Measurements from ENCODE around the gene CAV3.

Gene CAV3

DNA sequence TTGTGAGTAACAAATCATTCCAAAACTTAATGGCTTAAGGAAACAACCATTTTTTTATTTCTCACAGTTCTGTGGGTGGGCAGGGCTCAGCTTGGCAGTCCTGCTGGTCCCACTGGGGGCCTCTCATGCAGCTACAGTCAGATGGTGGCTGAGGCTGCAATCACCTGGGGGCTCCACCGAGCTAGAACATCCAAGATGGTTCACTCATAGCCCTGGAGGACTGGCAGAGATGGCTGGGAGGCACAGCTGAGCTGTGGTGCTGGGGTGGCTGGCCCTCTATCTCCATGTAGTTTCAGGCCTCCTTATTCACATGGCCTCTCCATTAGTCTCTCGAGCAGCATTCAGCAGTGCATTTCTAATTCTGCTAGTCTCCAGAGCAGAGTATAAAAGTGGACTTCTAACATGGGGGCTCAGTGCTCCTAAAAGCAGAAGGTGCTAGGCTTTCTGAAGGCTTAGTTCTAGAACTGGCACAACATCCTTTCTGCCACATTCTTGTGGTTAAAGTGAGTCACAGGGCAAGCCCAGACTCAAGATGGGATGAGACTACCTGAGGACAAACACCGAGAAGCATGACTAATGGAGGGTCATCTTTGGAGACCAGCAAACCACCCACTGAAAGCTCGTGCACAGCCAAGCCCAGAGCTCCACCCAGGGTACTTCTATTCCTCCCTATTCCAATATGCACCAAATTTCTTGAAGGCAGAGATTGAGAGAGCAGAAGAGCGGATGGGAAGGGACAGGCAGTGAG lies 6.3 kb downstream of the CAV3 start (continued):
- TF ChIP-seq, protein P1, sequence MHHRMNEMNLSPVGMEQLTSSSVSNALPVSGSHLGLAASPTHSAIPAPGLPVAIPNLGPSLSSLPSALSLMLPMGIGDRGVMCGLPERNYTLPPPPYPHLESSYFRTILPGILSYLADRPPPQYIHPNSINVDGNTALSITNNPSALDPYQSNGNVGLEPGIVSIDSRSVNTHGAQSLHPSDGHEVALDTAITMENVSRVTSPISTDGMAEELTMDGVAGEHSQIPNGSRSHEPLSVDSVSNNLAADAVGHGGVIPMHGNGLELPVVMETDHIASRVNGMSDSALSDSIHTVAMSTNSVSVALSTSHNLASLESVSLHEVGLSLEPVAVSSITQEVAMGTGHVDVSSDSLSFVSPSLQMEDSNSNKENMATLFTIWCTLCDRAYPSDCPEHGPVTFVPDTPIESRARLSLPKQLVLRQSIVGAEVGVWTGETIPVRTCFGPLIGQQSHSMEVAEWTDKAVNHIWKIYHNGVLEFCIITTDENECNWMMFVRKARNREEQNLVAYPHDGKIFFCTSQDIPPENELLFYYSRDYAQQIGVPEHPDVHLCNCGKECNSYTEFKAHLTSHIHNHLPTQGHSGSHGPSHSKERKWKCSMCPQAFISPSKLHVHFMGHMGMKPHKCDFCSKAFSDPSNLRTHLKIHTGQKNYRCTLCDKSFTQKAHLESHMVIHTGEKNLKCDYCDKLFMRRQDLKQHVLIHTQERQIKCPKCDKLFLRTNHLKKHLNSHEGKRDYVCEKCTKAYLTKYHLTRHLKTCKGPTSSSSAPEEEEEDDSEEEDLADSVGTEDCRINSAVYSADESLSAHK (tag by site-specific recombination; IDR thresholded peaks at IDR 0.05): no peak
- TF ChIP-seq ZFHX2 (tag by site-specific recombination; conservative IDR thresholded peaks at IDR 0.05) (peak; percentile 28; the same call in 1 of the 2 replicates), ZNF248 (tag by site-specific recombination; IDR thresholded peaks at IDR 0.05) (no peak), ZNF140 (tag by site-specific recombination; IDR thresholded peaks at IDR 0.05) (no peak)
- TF ChIP-seq, protein P2, sequence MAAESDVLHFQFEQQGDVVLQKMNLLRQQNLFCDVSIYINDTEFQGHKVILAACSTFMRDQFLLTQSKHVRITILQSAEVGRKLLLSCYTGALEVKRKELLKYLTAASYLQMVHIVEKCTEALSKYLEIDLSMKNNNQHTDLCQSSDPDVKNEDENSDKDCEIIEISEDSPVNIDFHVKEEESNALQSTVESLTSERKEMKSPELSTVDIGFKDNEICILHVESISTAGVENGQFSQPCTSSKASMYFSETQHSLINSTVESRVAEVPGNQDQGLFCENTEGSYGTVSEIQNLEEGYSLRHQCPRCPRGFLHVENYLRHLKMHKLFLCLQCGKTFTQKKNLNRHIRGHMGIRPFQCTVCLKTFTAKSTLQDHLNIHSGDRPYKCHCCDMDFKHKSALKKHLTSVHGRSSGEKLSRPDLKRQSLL (tag by site-specific recombination; IDR thresholded peaks at IDR 0.05): no peak

DNA sequence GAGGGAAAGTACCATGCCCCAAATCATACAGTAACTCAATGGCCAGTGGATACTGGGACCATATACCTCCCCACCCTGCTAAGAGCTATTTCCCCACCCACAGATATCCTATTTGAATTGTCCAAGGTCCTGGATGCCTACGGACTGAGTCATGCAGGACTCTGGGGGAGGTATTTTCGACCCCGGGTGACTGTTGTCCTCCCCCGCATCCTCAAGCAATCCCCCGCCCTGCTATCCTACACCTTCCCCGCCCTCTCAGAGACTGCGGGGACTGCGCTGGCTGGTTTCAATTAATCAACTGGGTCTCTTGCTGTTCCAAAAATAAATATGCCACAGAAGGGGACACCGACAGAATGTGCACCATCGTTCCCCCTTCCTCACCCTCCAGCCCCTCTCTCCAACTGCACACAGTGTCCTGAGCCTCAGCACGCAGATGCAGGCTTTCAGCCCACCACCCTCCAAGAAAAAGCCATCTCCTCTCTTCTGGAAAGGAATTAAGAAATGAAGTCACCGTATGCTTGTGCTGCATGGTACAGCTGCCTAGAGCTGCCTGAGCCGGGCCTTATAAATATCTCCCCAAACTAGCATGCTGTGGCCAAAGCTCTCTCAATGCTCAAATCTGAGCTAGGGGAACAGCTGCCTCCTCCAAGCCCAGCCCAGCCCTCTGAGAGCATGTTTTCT lies 8.1 kb downstream of the CAV3 start:
- Histone ChIP-seq H3K4me3 (ENCODE audit: low read depth, low read length) (no peak overlapping the region), H3K9me3 (ENCODE audit: control insufficient read depth, insufficient read depth, low read depth, low read length) (no peaks in the 10 kb centered on the region), H3K4me1 (ENCODE audit: control insufficient read depth, insufficient read depth, low read length) (peaks cover 11% of the 10 kb centered on the region; the same call in 1 of the 2 replicates), H3K27ac (ENCODE audit: extremely low read depth, low read depth, low read length) (no peak overlapping the region), H3K36me3 (ENCODE audit: control insufficient read depth in 2 of 2, insufficient read depth in 1 of 2, low read length in 2 of 2) (no peaks in the 10 kb centered on the region)
- ChIA-PET POLR2A (interaction anchor here (0.9 to 1.8 kb wide), 3 partner anchors 10 to 112 kb away, joined by 3 to 5 read pairs (median 5); no protein-coding TSS in a partner anchor), CTCF (interaction anchor here (0.7 to 3.2 kb wide), 6 partner anchors 10 to 78 kb away, joined by 3 to 25 read pairs (median 4); partner anchors contain the start of gene OXTR)
- TF ChIP-seq ZNF561 (tag by site-specific recombination; IDR thresholded peaks at IDR 0.05; ENCODE audit: borderline replicate concordance): no peak
- TF ChIP-seq TCF7L2 (IDR thresholded peaks at IDR 0.05; ENCODE audit: borderline replicate concordance, low read depth, low read length): no peak
- no peak for TF ChIP-seq ZFP41 (tag by site-specific recombination; IDR thresholded peaks at IDR 0.05; ENCODE audit: borderline replicate concordance)
- no peak for TF ChIP-seq ZNF37A (tag by site-specific recombination; IDR thresholded peaks at IDR 0.05)
- peak; percentile 73 for TF ChIP-seq GLIS2 (tag by site-specific recombination; IDR thresholded peaks at IDR 0.05)
- TF ChIP-seq ZNF837 (tag by site-specific recombination; IDR thresholded peaks at IDR 0.05): no peak
- TF ChIP-seq ZNF112 (tag by site-specific recombination; IDR thresholded peaks at IDR 0.05): no peak
- TF ChIP-seq, protein P1 (tag by site-specific recombination; IDR thresholded peaks at IDR 0.05): no peak
- TF ChIP-seq, protein P3, sequence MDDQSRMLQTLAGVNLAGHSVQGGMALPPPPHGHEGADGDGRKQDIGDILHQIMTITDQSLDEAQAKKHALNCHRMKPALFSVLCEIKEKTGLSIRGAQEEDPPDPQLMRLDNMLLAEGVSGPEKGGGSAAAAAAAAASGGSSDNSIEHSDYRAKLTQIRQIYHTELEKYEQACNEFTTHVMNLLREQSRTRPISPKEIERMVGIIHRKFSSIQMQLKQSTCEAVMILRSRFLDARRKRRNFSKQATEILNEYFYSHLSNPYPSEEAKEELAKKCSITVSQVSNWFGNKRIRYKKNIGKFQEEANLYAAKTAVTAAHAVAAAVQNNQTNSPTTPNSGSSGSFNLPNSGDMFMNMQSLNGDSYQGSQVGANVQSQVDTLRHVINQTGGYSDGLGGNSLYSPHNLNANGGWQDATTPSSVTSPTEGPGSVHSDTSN (CRISPR knock-in tag; IDR thresholded peaks at IDR 0.05): no peak
- TF ChIP-seq ZNF423 (tag by site-specific recombination; IDR thresholded peaks at IDR 0.05): no peak
- TF ChIP-seq GLI4 (tag by site-specific recombination; IDR thresholded peaks at IDR 0.05): no peak
- no peak for TF ChIP-seq ZNF354C (tag by site-specific recombination; IDR thresholded peaks at IDR 0.05; ENCODE audit: borderline replicate concordance, low read depth)
- TF ChIP-seq ZNF830 (tag by site-specific recombination; IDR thresholded peaks at IDR 0.05; ENCODE audit: low read depth): no peak
- no peak for TF ChIP-seq ZNF658 (tag by site-specific recombination; IDR thresholded peaks at IDR 0.05)
- no peak for TF ChIP-seq ZNF596 (tag by site-specific recombination; IDR thresholded peaks at IDR 0.05)
- TF ChIP-seq ZNF548 (tag by site-specific recombination; IDR thresholded peaks at IDR 0.05): no peak
- TF ChIP-seq ZNF341 (tag by site-specific recombination; IDR thresholded peaks at IDR 0.05; ENCODE audit: low read depth): no peak
- no peak for TF ChIP-seq KLF16 (tag by site-specific recombination; IDR thresholded peaks at IDR 0.05)
- TF ChIP-seq ZNF366 (tag by site-specific recombination; conservative IDR thresholded peaks at IDR 0.05): peak; percentile 69
- TF ChIP-seq SP3 (tag by site-specific recombination; IDR thresholded peaks at IDR 0.05): peak; percentile 42; the same call in 1 of the 2 replicates
- TF ChIP-seq ZNF433 (tag by site-specific recombination; IDR thresholded peaks at IDR 0.05; ENCODE audit: low read depth): no peak
- peak; percentile 62 for TF ChIP-seq KLF1 (tag by site-specific recombination; IDR thresholded peaks at IDR 0.05)
- TF ChIP-seq ZNF350 (tag by site-specific recombination; IDR thresholded peaks at IDR 0.05): no peak
- peak; percentile 98 for TF ChIP-seq GLIS1 (tag by site-specific recombination; IDR thresholded peaks at IDR 0.05)
